ENCODE results near the gene MNAT1.

- TF ChIP-seq CTCF (conservative IDR thresholded peaks at IDR 0.05) (no peak), EZH2 (IDR thresholded peaks at IDR 0.05; ENCODE audit: low read depth) (no peak)
These were observed 10.0 kb downstream of the MNAT1 start for GRCh38 chr14:60744566-60744965.

Data from PC-9 (cell line).